Kidney capillary endothelial cell (primary cell): ENCODE data around the gene SRCIN1.
"Not testable (repeated sequence)": the region's sequence is repeated elsewhere in the genome, so short reads cannot be mapped to it uniquely, and the experiment has no call there.

ENCODE experiments used
- DNase-seq: peaks from one replicate; pipeline ENCODE4 v3.0.0-alpha.2; 2018; ENCODE audit warnings: low spot score

SRCIN1 gene, protein sequence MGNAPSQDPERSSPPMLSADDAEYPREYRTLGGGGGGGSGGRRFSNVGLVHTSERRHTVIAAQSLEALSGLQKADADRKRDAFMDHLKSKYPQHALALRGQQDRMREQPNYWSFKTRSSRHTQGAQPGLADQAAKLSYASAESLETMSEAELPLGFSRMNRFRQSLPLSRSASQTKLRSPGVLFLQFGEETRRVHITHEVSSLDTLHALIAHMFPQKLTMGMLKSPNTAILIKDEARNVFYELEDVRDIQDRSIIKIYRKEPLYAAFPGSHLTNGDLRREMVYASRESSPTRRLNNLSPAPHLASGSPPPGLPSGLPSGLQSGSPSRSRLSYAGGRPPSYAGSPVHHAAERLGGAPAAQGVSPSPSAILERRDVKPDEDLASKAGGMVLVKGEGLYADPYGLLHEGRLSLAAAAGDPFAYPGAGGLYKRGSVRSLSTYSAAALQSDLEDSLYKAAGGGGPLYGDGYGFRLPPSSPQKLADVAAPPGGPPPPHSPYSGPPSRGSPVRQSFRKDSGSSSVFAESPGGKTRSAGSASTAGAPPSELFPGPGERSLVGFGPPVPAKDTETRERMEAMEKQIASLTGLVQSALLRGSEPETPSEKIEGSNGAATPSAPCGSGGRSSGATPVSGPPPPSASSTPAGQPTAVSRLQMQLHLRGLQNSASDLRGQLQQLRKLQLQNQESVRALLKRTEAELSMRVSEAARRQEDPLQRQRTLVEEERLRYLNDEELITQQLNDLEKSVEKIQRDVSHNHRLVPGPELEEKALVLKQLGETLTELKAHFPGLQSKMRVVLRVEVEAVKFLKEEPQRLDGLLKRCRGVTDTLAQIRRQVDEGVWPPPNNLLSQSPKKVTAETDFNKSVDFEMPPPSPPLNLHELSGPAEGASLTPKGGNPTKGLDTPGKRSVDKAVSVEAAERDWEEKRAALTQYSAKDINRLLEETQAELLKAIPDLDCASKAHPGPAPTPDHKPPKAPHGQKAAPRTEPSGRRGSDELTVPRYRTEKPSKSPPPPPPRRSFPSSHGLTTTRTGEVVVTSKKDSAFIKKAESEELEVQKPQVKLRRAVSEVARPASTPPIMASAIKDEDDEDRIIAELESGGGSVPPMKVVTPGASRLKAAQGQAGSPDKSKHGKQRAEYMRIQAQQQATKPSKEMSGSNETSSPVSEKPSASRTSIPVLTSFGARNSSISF

DNA sequence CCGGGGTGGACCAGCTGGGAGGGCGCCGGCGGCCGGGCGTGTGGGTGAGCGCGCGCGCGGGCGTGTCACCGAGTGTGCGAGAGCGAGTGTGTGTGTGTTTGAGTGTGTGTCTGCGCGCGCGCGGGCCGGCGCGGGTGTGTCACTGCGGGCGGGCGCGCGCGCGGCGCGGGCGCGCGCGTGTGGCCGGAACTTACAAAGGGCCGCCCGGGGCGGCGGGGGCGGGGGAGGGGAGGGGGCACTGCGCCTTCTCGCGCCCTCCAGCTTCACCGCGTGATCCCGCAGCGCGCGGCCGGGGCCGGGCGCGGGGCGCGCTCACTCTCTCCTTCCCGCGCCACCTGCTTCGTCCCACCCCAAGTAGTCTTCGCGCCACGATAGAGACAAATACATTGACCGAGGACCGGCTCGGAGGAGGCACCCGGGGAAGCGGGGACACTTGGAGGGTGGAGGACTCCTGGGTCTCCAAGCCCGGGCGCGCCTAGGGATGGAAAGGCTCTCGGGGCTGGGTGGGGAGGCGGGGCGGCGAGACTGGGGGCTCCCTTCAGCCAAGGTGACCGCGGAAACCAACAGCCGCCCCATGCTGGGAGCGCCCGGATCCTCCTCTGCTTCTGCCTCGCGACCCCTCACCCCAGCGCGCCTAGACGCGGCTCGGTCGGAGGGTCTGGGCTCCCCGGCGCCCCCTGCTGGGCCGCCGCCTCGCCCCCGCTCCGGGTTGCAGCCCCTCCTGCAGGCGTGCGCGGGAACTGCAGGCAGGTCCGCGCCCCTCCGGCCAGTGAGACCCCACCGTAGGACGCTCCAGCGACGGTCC, at the start of gene SRCIN1:
TSS of gene SRCIN1 (minus strand) at position 112 of the 805 bp plus-strand sequence. CDS start 247 bp downstream, outside the sequence.
- DNase-seq = peak; percentile 24

DNA sequence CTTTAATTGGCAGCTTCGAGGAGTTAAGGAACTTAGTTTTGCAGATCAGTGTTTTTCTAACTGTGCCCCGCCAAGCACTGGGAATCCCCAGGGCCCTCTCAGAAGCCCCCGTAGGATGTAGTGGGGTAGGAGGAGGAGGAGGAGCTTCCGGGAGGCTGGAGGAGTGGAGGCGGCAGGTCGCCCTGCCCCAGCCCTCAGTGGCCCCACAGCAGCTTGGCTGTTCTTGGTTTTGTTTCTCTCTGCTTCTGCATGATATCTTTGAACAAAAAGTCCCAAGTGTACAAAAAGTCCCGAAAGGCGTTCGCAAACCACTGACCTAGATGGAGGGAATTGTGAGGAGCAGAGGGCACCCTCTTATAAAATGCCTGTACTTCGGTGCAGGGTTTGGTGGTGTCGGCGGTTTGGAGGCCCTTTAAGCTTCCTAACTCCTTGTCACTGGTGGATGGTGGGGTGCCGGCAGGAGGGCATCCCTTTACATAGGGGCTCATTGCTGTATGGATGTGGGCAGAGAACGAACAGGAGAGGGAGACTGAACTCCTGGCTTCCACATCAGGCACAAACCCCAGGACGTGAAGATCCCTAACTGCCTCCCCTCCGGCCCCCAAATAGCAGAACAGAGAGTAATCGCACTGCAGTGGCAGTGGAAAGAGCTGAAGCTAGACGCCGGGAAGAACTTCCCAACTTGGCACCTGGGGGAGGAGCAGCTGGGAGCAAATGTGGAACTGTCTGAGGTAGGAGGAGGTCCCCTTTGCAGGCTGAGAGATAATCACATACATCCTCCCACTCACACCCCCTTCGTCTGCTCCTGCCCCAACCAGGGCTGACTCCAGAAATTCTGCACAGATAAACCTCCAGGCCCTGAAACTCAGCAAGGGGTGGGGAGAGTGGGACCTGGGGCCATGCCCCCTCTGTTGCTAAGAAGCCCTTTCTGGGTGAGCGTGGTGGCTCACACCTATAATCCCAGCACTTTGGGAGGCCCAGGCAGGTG, 49.0 kb upstream of the SRCIN1 start:
- no peak for DNase-seq

DNA sequence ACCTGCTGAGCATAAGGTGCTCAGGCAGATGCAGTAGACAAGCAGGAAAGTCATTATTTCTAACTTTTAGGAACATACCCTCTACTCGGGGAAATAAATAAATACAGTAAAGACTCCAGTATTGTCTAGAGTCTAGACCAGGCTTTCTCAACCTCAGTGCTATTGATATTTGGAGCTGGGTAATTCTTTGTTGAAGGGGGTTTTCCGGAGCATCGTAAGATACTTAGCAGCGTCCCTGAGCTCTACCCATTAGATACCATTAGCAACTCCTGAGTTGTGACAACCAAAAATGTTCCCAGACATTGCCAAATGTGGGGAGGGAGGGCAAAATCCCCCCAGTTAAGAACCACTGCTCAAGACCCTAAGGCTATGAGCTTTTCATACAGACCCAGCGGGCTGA, 47.9 kb upstream of the SRCIN1 start:
- DNase-seq = no peak

DNA sequence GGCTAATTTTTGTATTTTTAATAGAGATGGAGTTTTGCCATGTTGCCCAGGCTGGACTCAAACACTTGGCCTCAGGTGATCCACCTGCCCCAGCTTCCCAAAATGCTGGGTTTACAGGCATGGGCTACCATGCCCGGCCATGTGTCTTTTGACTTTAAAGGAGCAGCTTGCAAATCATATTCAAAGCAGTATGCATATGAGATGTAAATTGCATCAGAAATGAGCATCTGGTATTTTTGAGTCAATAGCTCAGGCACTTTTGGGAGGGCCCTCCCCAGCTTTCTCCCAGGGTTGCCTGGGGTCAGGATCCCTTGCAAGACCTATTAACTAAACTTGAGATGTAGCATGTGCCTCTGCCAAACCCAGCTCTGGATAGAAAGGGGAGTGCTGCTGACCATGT, 47.5 kb upstream of the SRCIN1 start:
- no peak for DNase-seq

DNA sequence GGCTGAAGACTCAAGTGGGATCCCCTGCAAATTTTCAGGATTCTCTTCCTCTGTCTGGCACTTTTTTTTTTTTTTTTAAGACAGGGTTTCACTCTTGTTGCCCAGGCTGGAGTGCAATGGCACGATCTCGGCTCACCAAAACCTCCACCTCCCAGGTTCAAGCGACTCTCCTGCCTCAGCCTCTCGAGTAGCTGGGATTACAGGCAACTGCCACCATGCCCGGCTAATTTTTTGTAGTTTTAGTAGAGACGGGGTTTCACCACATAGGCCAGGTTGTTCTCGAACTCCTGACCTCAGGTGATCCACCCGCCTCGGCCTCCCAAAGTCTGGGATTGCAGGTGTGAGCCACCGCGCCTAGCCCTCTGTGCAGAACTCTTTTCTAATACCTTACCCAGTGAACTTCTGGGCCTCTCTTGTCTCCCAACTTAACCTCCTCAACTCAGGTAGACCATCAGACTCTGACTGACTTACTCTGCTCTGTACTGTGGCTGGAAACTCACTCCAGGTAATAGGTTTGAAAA, 45.0 kb upstream of the SRCIN1 start:
- not testable (repeated sequence) for DNase-seq

DNA sequence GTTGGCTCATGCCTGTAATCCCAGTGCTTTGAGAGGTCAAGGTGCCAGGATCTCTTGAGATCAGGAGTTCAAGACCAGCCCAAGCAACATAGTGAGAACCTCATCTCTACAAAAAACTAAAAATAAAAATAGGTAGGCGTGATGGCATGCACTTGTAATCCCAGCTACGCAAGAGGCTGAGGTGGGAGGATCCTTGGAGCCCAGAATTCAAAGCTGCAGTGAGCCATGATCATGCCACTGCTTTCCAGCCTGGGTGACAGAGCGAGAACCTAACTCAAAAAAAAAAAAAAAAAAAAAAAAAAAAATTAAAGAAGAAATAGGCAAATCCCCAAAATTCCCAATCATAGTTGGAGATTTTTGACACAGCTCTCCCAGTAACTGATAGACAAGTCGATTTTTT, 32.2 kb upstream of the SRCIN1 start:
- no peak for DNase-seq

DNA sequence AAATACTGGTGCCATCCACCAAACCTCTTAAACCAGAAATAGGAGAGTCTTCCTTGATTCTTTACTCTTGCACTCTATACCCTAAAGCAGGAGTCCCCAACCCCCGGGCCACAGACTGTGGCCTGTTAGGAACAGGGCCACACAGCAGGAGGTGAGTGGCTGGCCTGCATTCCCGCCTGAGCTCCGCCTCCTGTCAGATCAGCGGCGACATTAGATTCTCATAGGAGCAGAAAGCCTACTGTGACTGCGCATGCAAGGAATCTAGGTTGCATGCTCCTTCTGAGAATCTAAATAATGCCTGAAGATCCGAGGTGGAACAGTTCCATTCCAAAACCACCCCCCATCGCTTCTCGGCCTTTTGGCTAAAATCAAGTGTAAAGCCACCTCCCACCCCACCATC, 30.3 kb upstream of the SRCIN1 start:
- DNase-seq = no peak

DNA sequence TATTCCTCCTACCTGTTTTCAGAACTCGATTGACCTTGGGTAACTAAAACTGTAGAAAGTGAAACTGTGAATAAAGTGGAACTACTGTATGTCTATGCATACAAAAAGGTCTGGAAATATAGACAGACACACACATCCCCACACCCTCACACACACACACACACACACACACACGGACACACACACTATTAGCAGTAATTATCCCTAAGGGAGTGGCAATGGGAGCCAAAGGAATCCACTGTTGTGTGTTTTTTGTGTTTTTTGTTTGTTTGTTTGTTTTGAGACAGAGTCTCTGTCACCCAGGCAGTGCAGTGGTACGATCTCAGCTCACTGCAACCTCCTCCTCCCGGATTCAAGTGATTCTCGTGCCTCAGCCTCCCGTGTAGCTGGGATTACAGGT, 26.6 kb upstream of the SRCIN1 start:
- DNase-seq = no peak

DNA sequence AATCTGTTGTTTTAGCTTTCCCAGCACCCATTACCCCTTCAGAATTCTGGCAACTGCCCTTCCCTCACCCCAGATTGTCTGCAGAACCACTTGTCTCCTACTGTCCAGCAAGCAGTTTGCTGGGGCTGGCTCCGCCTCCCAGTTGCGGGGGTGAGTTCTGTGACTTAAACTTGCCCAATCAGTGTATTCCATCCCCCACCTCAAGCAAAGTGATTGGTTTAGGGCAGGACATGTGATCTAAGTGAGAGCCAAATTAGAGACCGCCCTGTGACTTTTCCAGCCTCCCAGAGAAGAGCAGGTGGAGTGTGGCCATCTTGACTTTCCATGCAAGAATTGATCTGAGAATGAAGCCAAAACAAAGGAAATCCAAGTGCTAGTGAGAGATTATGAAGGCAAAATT, 22.7 kb upstream of the SRCIN1 start:
- no peak for DNase-seq

DNA sequence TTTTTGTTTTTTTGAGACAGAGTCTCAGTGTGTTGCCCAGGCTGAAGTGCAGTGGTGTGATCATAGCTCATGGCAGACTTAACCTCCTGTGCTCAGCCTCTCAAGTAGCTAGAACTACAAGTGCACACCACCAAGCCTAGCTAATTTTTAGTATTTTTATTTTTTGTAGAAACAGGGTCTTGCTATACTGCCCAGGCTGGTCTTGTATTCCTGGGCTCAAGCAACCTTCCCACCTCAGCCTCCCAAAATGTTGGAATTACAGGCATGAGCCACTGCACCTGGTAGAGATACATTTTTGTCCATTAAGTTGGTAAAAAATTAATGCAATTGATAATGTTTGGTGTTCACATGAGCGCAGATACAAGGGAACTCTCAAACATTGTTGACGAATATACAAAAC, 22.2 kb upstream of the SRCIN1 start:
- DNase-seq = no peak

DNA sequence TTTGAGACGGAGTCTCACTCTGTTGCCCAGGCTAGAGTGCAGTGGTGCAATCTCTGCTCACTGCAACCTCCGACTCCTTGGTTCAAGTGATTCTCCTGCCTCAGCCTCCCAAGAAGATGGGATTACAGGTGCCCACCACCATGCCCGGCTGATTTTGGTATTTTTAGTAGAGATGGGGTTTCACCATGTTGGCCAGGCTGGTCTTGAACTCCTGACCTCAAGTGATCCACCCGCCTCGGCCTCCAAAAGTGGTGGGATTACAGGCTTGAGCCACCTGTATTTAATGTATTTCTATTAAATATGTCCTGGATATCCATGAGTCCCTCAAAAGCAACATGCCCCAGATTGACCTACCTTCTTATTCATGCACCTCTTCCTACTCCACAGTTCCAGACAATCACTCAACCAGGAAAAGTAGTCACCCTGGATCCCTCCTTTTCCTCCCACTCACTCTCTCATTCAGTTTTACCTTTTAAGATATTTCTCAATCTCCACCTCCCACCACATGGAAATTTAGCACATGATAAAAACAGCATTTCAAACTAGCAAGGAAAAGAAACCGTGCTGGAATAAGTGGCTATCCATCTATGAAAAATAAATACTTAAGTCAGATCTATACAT, 21.0 kb upstream of the SRCIN1 start:
- DNase-seq = not testable (repeated sequence)

DNA sequence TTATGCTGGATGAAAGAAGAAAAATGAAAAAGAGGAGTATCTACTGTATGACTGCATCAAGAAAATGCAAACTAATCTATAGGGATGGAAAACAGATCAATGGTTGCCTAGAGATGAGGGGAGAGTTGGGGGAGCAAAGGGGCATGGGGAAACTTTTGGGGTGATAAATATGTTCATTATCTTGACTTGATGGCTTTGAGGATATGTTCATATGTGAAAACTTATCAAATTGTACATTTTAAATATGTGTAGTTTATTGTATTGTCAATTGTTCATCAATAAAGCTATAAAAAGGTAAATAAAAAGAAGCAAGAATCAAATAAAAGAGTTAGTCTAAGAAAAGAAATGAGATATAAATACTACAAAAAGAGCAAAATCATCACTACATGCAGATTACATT, 19.7 kb upstream of the SRCIN1 start:
- DNase-seq = no peak

DNA sequence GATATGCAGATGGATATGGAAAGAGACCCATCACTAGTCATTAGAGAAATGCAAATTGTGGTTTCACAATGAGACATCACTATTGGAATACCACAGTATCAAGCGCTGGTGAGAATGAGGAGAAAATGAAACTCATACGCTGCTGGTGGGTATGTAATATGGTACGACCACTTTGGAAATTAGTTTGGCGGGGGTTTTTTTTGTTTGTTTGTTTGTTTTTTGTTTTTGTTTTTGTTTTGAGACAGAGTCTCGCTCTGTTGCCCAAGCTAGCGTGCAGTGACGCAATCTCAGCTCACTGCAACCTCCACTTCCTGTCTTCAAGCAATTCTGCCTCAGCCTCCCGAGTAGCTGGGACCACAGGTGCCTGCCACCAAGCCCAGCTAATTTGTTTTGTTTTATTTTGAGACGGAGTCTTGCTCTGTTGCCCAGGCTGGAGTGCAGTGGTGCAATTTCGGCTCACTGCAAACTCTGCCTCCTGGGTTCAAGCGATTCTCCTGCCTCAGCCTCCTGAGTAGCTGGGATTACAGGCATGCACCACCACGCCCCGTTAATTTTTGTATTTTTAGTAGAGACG, 19.1 kb upstream of the SRCIN1 start:
- not testable (repeated sequence) for DNase-seq

DNA sequence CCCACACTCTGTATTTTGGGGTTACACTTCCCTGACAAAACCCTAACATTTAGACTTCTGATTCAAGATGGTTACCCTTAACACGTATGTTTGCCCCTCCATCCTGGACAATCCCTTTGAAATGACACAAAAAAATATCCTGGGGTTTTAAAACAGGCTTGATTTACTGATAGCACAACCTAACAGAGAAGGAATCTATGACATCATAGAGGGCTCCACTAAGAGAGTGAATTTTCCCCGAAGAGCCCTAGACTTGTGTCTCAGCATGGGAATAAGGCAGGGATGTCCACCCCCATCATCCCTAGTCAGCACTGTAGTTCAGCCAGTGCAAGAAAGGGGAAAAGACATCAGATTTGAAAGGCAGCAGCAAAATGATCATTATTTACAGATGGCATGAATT, 15.8 kb upstream of the SRCIN1 start:
- DNase-seq = no peak

DNA sequence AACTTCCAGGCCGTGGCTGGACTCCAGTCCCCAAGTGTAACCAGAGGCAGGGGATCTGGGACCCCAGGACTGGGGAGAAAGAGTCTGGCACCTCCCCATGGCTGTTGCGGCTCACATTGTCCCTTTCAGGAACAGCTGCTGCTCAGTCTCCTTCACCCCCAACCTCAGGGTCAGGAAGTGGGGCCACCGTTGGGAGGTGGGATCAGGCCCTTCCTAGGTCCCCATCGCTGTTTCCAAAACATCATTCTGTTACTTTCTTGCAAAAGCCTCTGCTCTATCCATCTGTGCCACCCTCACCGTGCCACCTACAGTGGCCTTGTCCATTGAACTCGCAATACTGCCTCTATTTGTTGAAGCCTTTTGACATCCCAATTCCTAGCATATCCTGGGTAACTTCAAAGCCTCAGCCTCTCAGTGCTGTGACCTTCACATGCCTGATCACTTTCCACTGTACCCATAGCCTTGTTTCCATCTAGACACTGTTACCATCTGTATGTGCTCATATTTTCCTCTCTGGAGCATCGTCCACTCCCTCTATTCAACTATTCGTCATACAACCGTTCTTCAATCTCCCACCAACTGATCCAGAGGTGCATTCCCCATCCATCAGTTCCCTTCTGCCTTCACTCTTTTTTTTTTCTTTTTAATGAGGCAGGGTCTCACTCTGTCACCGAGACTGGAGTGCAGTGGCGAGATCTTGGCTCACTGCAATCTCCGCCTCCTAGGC, 15.0 kb upstream of the SRCIN1 start:
- no peak for DNase-seq

DNA sequence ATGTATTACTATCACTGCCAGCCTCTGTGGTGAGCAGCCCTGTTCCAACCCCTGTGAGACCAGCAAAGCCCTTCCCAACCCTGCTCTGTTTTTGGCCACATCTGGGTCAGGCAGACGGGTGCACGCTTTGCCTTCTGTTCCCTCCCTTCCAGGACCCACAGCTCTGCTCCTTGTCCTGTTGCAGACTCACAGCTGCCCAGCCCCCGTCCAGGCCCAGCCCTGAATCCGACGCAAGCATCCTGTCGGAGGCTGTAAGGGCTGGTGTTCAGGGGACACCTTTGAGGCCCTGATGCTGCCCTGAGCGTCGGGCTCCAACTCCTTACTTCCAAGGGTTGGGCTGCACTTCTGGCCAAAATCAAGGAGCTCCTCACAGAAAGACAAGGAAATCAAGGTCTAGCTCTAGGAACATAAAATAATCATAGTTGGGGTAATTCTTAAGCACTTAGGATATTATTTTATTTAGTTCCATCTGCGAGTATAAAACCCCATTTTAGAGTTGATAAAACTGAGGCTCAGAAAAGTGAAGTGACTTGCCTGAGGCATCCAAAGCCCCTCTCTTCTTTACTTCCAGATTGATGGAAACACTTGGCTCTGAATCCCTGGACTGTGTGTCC, 14.3 kb upstream of the SRCIN1 start:
- no peak for DNase-seq

DNA sequence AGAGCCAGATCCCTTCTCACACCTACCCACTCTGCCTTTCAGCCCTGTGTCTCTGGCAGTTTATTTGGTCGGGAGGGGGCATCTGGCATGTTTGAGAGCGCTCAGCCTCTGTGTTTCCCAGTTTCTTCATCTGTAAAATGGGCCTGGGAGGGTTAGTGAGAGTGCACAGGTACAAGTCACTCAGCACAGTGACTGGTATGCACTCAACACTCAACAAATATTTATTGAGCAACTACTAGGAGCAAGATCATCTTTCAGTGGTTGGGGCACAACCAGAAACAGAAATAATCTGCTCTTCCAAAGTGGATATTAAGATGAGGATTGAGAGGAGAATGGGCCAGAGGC, 13.7 kb upstream of the SRCIN1 start:
- no peak for DNase-seq
